ENCODE measurements around the gene RAB13. TPM values are rescaled to one million over a fixed set of nuclear protein-coding genes. Genes with fewer than 3 reads are reported as not detected.

Gene RAB13
- total and polyA plus RNA-seq, 2 of the 13 experiments (the other 11 are each of a cell fraction or from before 2014, with no cell fraction given) = 15.9 to 24.7 TPM

DNA sequence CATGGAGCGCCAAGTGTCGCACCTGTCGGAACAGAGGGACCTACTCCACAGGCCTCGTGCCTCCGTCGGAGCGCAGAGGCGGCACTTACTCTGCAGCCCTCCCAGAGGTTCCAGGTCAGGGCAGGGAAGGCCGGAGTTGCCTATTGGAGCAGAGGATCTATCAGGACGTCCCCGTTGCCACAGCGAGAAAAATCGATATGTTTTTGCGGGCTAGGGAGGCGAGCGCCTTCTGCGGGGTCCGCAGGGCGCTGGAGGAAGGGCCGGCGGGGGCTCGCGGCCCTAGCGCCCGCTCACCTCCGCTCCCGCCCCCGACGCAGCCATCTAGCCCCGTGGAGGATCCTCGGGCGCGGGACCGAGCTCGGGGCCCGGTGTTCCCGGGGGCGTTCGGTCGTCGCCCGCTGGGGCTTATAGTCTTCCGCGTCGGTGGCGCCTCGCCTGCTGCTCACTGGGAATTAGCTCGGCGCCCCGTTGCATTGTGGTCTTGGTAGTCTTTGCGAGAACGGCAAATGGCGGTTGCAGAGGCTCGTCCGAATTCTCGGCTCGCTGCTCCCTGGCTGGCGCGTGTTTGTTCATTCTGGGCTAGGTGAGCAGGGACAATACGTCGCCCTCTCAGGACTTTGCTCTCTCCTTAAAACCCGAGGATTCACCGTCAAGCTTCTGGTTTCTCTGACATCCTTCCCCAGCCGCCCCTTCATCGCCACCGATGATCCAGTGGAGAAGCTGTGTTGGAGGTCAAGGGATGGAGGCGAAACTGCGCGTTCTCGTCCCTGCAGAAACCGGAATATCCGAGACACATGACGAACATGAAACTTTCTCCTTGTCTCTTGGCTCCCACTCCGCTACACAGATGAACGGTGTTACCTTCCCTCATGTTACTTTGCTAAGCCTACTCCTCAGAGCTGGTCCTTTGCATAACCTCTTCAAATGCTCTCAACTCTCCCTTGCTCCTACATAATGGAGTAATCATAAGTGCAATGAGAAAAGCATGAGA is 8.6 kb downstream of the RAB13 start, which contains the start of gene JTB (continued):
- TF ChIP-seq STAG1 (CRISPR knock-in tag; IDR thresholded peaks at IDR 0.05) = no peak
- TF ChIP-seq, protein P1, sequence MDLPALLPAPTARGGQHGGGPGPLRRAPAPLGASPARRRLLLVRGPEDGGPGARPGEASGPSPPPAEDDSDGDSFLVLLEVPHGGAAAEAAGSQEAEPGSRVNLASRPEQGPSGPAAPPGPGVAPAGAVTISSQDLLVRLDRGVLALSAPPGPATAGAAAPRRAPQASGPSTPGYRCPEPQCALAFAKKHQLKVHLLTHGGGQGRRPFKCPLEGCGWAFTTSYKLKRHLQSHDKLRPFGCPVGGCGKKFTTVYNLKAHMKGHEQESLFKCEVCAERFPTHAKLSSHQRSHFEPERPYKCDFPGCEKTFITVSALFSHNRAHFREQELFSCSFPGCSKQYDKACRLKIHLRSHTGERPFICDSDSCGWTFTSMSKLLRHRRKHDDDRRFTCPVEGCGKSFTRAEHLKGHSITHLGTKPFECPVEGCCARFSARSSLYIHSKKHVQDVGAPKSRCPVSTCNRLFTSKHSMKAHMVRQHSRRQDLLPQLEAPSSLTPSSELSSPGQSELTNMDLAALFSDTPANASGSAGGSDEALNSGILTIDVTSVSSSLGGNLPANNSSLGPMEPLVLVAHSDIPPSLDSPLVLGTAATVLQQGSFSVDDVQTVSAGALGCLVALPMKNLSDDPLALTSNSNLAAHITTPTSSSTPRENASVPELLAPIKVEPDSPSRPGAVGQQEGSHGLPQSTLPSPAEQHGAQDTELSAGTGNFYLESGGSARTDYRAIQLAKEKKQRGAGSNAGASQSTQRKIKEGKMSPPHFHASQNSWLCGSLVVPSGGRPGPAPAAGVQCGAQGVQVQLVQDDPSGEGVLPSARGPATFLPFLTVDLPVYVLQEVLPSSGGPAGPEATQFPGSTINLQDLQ (CRISPR knock-in tag; IDR thresholded peaks at IDR 0.05) = peak; percentile 92
- TF ChIP-seq NFE2L1 (CRISPR knock-in tag; IDR thresholded peaks at IDR 0.05; ENCODE audit: borderline replicate concordance) = no peak
- TF ChIP-seq ZNF10 (CRISPR knock-in tag; IDR thresholded peaks at IDR 0.05; ENCODE audit: borderline replicate concordance, low read depth) = no peak
- TF ChIP-seq, protein P2, sequence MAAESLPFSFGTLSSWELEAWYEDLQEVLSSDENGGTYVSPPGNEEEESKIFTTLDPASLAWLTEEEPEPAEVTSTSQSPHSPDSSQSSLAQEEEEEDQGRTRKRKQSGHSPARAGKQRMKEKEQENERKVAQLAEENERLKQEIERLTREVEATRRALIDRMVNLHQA (CRISPR knock-in tag; IDR thresholded peaks at IDR 0.05) = no peak
- TF ChIP-seq SOX5 (CRISPR knock-in tag; IDR thresholded peaks at IDR 0.05; ENCODE audit: borderline replicate concordance) = no peak
- peak; percentile 70 for TF ChIP-seq RXRA (CRISPR knock-in tag; IDR thresholded peaks at IDR 0.05)
- TF ChIP-seq TARDBP (CRISPR knock-in tag; IDR thresholded peaks at IDR 0.05) = peak; percentile 79; the same call in 1 of the 2 replicates
- TF ChIP-seq CENPX (CRISPR knock-in tag; IDR thresholded peaks at IDR 0.05) = no peak
- no peak for TF ChIP-seq HOXA7 (CRISPR knock-in tag; IDR thresholded peaks at IDR 0.05)
- no peak for TF ChIP-seq JUND (CRISPR knock-in tag; IDR thresholded peaks at IDR 0.05)
- TF ChIP-seq, protein P3, sequence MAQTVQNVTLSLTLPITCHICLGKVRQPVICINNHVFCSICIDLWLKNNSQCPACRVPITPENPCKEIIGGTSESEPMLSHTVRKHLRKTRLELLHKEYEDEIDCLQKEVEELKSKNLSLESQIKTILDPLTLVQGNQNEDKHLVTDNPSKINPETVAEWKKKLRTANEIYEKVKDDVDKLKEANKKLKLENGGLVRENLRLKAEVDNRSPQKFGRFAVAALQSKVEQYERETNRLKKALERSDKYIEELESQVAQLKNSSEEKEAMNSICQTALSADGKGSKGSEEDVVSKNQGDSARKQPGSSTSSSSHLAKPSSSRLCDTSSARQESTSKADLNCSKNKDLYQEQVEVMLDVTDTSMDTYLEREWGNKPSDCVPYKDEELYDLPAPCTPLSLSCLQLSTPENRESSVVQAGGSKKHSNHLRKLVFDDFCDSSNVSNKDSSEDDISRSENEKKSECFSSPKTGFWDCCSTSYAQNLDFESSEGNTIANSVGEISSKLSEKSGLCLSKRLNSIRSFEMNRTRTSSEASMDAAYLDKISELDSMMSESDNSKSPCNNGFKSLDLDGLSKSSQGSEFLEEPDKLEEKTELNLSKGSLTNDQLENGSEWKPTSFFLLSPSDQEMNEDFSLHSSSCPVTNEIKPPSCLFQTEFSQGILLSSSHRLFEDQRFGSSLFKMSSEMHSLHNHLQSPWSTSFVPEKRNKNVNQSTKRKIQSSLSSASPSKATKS (CRISPR knock-in tag; IDR thresholded peaks at IDR 0.05) = no peak
- TF ChIP-seq TBP (CRISPR knock-in tag; IDR thresholded peaks at IDR 0.05) = no peak
- TF ChIP-seq, protein P4, sequence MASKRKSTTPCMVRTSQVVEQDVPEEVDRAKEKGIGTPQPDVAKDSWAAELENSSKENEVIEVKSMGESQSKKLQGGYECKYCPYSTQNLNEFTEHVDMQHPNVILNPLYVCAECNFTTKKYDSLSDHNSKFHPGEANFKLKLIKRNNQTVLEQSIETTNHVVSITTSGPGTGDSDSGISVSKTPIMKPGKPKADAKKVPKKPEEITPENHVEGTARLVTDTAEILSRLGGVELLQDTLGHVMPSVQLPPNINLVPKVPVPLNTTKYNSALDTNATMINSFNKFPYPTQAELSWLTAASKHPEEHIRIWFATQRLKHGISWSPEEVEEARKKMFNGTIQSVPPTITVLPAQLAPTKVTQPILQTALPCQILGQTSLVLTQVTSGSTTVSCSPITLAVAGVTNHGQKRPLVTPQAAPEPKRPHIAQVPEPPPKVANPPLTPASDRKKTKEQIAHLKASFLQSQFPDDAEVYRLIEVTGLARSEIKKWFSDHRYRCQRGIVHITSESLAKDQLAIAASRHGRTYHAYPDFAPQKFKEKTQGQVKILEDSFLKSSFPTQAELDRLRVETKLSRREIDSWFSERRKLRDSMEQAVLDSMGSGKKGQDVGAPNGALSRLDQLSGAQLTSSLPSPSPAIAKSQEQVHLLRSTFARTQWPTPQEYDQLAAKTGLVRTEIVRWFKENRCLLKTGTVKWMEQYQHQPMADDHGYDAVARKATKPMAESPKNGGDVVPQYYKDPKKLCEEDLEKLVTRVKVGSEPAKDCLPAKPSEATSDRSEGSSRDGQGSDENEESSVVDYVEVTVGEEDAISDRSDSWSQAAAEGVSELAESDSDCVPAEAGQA (IDR thresholded peaks at IDR 0.05; ENCODE audit: low read depth) = peak; percentile 70; the same call in 1 of the 2 replicates
- TF ChIP-seq, protein P4 (CRISPR knock-in tag; IDR thresholded peaks at IDR 0.05; ENCODE audit: borderline replicate concordance) = no peak
- no peak for TF ChIP-seq HMG20B (CRISPR knock-in tag; conservative IDR thresholded peaks at IDR 0.05)
- TF ChIP-seq PAWR (CRISPR knock-in tag; IDR thresholded peaks at IDR 0.05; ENCODE audit: borderline replicate concordance) = no peak
- no peak; the same call in 1 of the 2 replicates for TF ChIP-seq ZNF260 (CRISPR knock-in tag; IDR thresholded peaks at IDR 0.05; ENCODE audit: borderline replicate concordance, low read depth)
